Suprapubic skin (tissue), 3 donors: ENCODE measurements around the gene ANKS1A.

Experiments
- CTCF ChIP-seq, 2 donors: fragments of 200-600 bp in 1 of 2; fragments of 450-650 bp in 1 of 2; sonication (generic) in 1 of 2; IDR thresholded peaks; one replicate each; pipeline ENCODE4 v1.5.1; 2016 to 2019; ENCODE audit warnings: antibody characterized with exemption in 2 of 2, mild to moderate bottlenecking in 1 of 2, moderate library complexity in 1 of 2
- EP300 ChIP-seq: sonication (generic); formaldehyde crosslinking; IDR thresholded peaks from one replicate; pipeline ENCODE4 v1.6.1; 2017; ENCODE audit warnings: antibody characterized with exemption
- POLR2A ChIP-seq, 2 donors: fragments of 450-650 bp; IDR thresholded peaks; one replicate each; pipeline ENCODE4 v1.6.1; 2017; ENCODE audit warnings: antibody characterized with exemption in 2 of 2, mild to moderate bottlenecking in 2 of 2, moderate library complexity in 2 of 2

- TF ChIP-seq CTCF (IDR thresholded peaks at IDR 0.05) (no peak), POLR2A (IDR thresholded peaks at IDR 0.05) (no peak), EP300 (no peak)
Observed at GRCh38 chr6:34982424-34982852, 93.4 kb downstream of the ANKS1A start.
